ENCODE results near the gene HHAT. TPM values are rescaled to one million over a fixed set of nuclear protein-coding genes. Genes with fewer than 3 reads are reported as not detected.

Gene HHAT
- total RNA-seq, 4 donors from 2014 or later, result 2.2 to 11.6 (median 7.3) TPM

- H3K4me3 ChIP-seq, result no peak overlapping the region
- H3K9me3 ChIP-seq, result no peaks in the 10 kb centered on the region
- WGBS, 2 donors (ENCODE audit: low coverage in 1 of 2), result 71 to 94% methylated on average over 2 to 4 of the region's 4 CpGs
- H3K36me3 ChIP-seq, result no peaks in the 10 kb centered on the region
- intact Hi-C loops (cut with DNase I; ENCODE audit: low total_unique reads), result no loop called here
- H3K4me1 ChIP-seq, result no peaks in the 10 kb centered on the region
- H3K27ac ChIP-seq, result no peak overlapping the region
- no peaks in the 10 kb centered on the region for H3K27me3 ChIP-seq
- TF ChIP-seq CTCF (IDR thresholded peaks at IDR 0.05), result no peak
- TF ChIP-seq EP300 (IDR thresholded peaks at IDR 0.05; ENCODE audit: low read depth), result no peak
- no peak for TF ChIP-seq POLR2A (IDR thresholded peaks at IDR 0.05)
- TF ChIP-seq POLR2AphosphoS5 (IDR thresholded peaks at IDR 0.05), result no peak
- in situ Hi-C loops (cut with MboI; ENCODE audit: low pct_ligation_motif_present in 1 of 4, low pct_unique_long_range_greater_than_20kb in 1 of 4, low sequenced_read_pairs in 3 of 4), result no loop called here
- no peak for DNase-seq
Observed at GRCh38 chr1:210662291-210663050, 333.8 kb downstream of the HHAT start.

DNA sequence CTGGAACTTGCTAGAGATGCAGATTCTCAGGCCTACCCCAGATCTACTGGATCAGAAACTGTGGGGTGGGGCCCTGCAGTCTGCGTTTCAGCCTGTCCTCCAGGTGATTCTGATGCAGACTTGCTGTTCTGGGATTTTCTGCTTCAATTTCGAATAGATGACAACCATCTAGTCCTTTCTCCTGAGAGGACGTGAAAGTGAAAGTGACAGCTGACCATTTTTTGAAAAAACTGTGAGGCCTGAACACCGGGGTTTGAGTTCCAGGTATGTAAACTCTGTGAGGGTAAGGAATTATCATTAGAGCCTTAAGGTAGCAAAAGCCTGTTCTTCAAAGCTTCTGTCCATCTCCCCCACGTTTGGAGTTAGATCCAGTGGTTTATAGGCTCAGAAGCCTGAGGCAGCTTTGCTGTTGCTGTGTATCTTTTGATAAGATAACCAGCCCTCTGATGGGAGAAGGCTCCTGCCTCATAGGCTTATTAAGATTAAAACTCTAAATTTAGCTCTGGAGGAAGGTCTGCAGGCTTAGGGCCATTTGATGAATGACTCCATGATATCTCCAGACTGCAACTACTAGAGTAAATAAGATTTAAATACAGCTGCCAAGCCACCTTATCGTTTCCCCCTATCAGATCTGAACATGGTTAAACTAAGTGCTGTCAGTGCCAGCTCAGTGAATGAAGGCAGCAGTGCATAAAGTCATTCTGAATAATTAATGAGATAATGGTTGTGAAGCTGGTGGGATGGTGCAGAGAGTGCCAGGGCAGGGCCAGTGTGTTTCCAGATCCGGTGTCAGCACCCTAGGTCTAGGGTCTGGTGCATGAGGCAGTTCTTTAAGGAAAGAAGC is 335.2 kb downstream of the HHAT start:
- no peak for TF ChIP-seq POLR2A (IDR thresholded peaks at IDR 0.05)
- TF ChIP-seq POLR2AphosphoS5 (IDR thresholded peaks at IDR 0.05), result no peak
- TF ChIP-seq CTCF (IDR thresholded peaks at IDR 0.05), result no peak
- TF ChIP-seq EP300 (IDR thresholded peaks at IDR 0.05; ENCODE audit: low read depth), result no peak
- DNase-seq, result no peak
- no peak overlapping the region for H3K4me3 ChIP-seq
- no peak overlapping the region for H3K27ac ChIP-seq
- no peaks in the 10 kb centered on the region for H3K36me3 ChIP-seq
- no peaks in the 10 kb centered on the region for H3K27me3 ChIP-seq
- intact Hi-C loops (cut with DNase I; ENCODE audit: low total_unique reads) (no loop called here), in situ Hi-C loops (cut with MboI; ENCODE audit: low pct_ligation_motif_present in 1 of 4, low pct_unique_long_range_greater_than_20kb in 1 of 4, low sequenced_read_pairs in 3 of 4) (no loop called here)
- WGBS, 2 donors (ENCODE audit: low coverage in 1 of 2), result 47% methylated on average over 7 of the region's 7 CpGs; no CpG with 5 or more reads in 1 of the 2 donors
- H3K4me1 ChIP-seq, result no peaks in the 10 kb centered on the region
- H3K9me3 ChIP-seq, result no peaks in the 10 kb centered on the region

DNA sequence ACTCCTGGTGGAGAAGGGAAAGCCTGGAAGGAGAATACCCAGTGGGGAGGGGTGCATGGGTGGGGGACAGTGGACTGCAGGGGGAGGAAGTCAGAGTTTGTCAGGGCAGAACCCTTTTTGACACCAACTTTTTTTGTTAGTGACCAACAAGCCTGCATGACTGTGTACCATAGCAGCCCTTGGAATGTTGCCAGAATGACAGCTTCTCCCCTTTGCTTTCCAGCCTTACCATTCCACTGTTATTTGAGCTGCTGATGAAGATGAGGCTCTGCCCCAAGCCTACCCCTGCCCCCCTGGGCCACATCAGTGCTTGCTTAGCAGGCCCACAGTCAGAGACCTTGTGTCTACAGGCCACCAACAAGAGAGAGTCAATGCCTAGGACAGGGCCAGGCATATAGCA is 341.2 kb downstream of the HHAT start:
- intact Hi-C loops (cut with DNase I; ENCODE audit: low total_unique reads) (no loop called here), in situ Hi-C loops (cut with MboI; ENCODE audit: low pct_ligation_motif_present in 1 of 4, low pct_unique_long_range_greater_than_20kb in 1 of 4, low sequenced_read_pairs in 3 of 4) (no loop called here)
- no peak for DNase-seq

More for the DNA sequence above, 341.2 kb downstream of the HHAT start:
- no peaks in the 10 kb centered on the region for H3K36me3 ChIP-seq
- no peaks in the 10 kb centered on the region for H3K4me1 ChIP-seq
- no peak overlapping the region for H3K4me3 ChIP-seq
- H3K9me3 ChIP-seq, result no peaks in the 10 kb centered on the region
- no peaks in the 10 kb centered on the region for H3K27me3 ChIP-seq
- no peak overlapping the region for H3K27ac ChIP-seq
- TF ChIP-seq CTCF (IDR thresholded peaks at IDR 0.05) (no peak), POLR2AphosphoS5 (IDR thresholded peaks at IDR 0.05) (no peak), EP300 (IDR thresholded peaks at IDR 0.05; ENCODE audit: low read depth) (no peak)

Measured in transverse colon (tissue), 4 donors.